NCI-H446 (cell line): ENCODE measurements around the gene PYGO2.
A peak's percentile ranks its signal among the peaks of the same experiment; 100 is the strongest.

Source experiments
- DNase-seq, 2 experiments: peaks; one replicate each; lab custom pipeline; 2025; lab: John Stamatoyannopoulos, UW

PYGO2 gene

DNA sequence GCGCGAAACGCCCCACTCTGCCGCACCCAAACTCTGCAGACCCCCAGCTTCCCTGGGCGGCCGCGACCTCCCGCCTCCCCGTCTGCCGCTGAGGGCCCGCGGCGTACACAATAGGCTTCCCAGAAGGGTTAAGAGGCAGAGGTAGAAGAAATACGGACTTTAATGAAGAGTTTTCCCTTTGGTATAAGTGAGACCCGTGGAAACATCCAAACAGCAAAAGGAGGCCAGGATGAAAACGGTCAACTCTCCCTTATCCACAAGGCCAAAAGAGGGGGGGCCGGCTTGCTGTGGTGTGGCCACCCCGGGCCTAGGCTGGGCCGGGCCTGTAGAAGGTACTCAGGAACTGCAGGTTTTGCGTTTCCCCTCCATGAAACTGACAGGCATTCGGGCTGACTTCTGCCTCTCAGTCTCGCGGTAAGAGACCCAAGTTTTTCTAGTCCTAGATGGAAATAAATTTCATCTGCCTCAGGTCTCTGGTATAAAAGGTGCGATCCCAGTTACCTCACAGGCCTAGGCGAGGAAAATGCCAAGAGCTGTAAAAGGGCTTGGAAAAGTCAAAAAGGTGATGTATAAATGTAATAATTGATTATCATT, 671 bp upstream of the PYGO2 start:
- no peak for DNase-seq

- no peak for DNase-seq
Observed at GRCh38 chr1:154960446-154961136, 991 bp downstream of the PYGO2 start.

DNA sequence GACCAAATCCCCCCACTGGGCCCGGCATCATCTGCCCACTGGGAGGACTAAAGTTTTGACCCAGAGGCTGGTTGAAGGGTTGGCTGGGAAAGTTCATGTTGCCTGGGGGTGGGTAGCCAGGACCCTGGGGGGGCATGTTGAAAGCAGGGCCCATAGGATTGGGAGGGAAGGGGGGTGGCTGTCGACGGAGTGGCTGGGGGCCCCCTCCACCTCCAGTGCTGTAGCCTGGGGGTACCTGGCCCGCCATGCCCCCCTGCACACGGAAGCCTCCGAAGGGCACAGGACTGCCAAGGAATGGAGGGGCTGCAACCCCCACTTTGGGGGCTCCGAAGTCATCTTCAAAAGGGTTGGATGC, 2.2 kb downstream of the PYGO2 start:
- DNase-seq = no peak

DNA sequence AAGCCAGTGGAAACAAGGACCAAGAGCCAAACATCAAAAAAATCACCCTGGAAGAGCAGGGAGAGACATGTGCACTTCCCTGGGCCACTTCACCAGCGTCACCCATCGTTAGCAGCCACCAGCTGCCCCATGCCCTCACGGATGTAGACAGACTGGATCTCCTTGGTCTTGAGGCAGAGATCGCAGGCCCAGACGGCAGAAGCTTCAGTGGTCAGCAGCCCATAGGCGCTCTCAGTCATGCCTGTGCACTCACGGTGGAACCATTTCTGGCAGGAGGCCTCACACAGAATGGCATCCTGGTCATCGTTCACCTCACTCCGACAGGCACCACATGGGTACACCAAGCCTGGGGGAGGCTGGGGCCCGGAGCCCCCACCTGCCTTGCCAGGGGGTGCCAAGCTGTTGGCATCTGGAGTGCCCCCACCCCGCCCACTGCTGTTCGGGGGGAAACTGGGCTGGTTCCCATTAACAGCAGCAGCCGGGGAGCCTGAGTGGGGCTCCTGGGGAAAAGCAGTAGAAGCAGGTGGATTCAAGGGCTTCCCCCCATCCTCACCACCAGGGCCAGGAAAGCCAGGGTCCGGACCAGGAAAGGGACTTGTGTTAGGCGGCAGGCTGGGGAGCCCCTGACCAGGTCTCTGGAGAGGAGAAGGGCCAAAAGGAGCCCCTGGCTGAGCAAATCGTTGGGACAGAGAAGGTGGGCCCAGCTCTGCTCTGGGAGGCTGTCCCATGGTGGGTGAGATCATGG, 2.7 kb downstream of the PYGO2 start:
- DNase-seq = no peak

- no peak for DNase-seq
Observed at GRCh38 chr1:154958036-154958435, 3.5 kb downstream of the PYGO2 start.

GRCh38 chr1:154957091-154957657, 4.4 kb downstream of the PYGO2 start:
- no peak for DNase-seq

DNA sequence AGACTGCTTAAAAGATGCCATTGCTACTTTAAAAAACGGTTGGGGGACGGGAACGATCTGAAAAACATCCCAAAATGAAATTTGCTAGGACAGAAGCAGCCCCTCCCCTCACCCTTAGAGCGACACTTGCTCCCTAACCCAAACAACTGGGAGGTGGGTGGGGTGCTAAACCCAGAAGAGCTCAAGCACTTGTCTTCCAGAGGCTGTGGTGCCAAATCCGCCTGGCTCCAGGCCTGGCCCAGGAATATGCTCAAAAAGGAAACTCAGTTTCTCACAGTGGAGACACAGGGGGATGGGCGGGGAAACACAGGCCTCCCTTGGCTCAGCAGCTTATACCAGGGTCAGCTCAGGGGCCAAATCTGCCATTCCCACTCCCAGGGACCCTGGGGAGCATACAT, 5.0 kb downstream of the PYGO2 start:
- DNase-seq = no peak

- DNase-seq = peak; percentile 88 to 90
Observed at GRCh38 chr1:154955718-154956543, 5.7 kb downstream of the PYGO2 start, which contains the start of gene PBXIP1. TSS of gene PBXIP1 (minus strand) at chr1:154956099. CDS start at chr1:154953721, 2,378 bp downstream.

DNA sequence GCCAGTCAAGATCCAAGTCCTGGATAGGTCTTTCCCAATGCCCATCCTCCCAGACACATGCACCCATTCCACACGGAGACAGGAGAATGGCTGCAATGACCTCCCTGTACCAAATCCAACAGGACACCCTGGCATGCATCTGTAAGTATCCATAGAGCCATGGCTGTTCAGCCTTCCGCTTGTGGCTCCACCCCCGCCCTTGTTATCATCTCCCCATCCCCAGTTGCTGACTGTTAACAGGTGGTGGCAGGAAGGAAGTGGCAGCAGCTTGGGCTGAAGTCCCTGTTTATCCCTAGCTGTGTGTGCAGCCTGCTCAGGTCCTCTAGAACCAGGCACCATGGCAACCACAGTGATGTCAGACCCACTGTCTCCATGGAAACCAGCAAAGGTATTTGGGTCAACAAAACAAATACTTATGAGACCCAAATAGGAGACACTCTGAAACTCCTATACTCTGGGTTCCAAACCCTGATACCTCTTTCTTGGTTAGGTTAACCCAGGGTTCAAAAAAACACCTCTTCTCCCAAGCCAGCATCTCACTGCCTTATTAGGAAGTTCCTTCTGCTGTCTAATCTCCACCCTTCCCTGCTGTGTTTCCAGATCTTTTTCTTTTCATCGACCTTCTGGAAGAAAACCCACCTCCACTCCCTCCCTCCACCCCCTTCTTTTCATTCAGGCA, 6.4 kb downstream of the PYGO2 start:
- DNase-seq = peak in 1 of 2 experiments; percentile 29

GRCh38 chr1:154954541-154954940, 7.0 kb downstream of the PYGO2 start:
- DNase-seq = no peak

GRCh38 chr1:154953611-154954038, 8.0 kb downstream of the PYGO2 start:
- no peak for DNase-seq

DNA sequence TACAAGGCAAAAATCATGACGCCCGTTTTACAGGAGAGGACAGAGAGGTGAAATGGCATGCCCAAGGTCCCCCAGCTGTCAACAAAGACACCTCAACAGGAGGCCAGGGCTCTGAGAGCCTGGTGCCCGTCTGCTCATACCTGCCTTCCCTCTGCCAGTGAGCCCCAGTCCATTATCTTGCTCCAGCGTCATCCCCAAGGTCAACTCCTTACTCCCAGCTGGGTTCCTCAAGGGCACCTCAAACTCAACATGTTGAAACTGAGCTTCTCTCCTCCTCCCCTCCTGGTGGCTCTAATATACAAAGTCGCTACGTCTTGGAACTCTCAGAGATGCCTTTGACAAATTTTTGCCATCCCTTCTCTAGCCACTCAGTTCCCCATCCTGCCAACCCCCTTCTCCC, 8.9 kb downstream of the PYGO2 start:
- DNase-seq = no peak

DNA sequence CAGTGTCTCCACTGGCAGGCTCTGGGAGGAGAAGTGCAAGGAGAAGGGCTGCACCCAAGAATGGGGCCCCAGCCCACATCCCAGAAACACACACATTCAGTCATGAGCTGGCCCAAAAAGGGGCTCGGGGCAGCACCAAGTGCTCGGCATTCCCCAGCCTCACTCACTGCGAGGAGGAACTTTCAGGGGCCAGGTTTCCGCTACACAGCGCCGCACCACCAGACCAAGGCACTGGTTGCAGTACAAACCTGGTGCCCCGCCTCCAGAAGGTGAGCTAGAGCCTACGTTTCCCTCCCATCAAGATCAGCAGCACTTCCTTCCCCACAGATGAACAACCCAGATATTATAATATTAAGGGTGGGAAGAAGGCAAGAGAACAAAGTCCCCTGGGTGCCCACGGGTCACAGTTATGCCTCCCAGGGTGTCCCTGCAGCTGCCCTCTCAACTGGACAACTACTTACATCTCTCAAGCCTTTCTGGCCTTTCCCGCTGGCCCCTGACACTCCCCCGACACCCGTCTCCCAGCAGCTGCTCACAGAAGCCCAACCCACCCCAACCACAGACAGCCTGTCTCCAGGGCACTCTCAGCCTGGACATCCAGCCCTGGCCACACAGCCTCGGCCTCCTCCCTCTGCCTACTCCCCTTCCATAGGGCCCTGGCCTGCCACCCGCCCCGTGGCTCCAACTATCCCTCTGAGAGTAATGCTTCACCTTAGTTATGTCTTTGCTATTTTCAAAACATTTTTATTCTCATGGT, 9.5 kb downstream of the PYGO2 start:
- DNase-seq = no peak

DNA sequence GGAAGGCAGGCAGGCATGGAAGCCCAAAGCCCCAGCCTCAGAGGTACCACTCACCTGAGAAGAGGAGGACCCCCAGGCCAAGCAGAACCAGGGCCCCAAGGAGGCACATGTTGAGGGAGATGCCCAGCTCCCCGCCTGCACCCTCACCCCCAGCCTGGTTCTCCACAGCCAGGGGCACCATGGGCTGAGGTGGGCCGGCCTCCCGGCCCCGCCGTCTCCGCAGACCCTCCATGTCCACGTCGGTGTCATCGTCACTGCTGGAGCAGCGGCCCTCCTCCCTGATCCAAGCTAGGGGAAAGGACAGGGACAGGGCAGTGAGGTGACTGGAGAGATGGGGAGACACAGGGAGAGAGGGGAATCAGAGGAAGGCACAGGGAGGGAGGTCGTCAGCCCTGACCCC, 13.5 kb downstream of the PYGO2 start:
- DNase-seq = no peak

- DNase-seq = no peak
Observed at GRCh38 chr1:154945962-154946850, 15.4 kb downstream of the PYGO2 start.

GRCh38 chr1:154945160-154945961, 16.2 kb downstream of the PYGO2 start:
- no peak for DNase-seq

DNA sequence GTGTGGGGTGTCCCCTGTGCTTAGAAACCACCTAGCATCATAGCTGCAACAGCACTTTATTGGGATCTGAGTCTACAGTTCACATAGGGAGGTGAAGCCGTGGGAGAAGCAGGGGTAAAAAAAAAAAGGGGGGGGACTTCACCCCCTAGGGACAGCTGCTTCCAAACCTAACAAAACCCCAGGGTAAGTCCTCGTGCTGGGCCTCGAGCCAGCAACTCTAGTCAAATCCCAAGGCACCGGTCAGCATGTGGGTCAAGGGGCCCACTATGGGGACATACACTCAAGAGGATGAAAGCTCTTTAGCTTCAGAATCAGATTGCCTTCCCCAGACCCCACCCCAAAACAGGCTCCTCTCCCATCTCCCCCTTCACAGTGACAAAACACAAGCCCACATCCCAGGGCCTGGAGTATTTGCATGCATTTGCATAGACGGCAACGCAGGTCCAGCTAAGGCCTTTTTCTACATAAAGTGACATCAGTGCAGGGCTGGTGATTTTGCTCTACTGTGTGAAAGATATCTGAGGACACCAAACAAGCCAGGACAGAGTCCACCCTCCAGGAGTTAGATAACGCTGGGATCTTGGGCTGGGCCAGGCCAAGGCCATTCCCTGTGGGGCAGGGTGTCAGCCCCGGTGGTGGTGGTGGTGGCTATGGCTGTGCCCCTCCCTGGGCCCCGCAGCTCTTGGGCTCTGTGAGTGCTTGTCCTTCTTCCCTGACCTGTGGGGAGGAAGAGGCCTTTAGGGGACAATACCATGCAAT, 17.0 kb downstream of the PYGO2 start:
- DNase-seq = no peak
